HepG2 (cell line): ENCODE data around the gene KIF2C. TPM values are rescaled to one million over a fixed set of nuclear protein-coding genes. Genes with fewer than 3 reads are reported as not detected.
A peak's percentile ranks its signal among the peaks of the same experiment; 100 is the strongest.

Experiments
- CREB1 ChIP-seq, 2 experiments: fragments of 450-650 bp in 1 of 2; IDR thresholded peaks; 2 replicates each; pipeline ENCODE4 v1.6.1; 2016 to 2017; ENCODE audit warnings: control low read depth in 1 of 2, mild to moderate bottlenecking in 1 of 2, missing compliant biosample characterization in 1 of 2, missing genetic modification characterization in 1 of 2
- DNMT3B ChIP-seq: conservative IDR thresholded peaks from 2 replicates; pipeline ENCODE4 v1.6.1; 2016; ENCODE audit warnings: missing biosample characterization, control low read depth
- ELF1 ChIP-seq: sonication (generic); formaldehyde crosslinking; IDR thresholded peaks from 2 replicates; pipeline ENCODE4 v1.4.0; 2020; ENCODE audit warnings: missing genetic modification reagents
- HIVEP1 ChIP-seq: sonication (generic); formaldehyde crosslinking; IDR thresholded peaks from 2 replicates; pipeline ENCODE4 v1.4.0; 2020; ENCODE audit warnings: mild to moderate bottlenecking, missing genetic modification reagents
- HOXD1 ChIP-seq: sonication (generic); formaldehyde crosslinking; IDR thresholded peaks from 2 replicates; pipeline ENCODE4 v1.5.0; 2020; ENCODE audit warnings: missing genetic modification reagents
- PRPF4 ChIP-seq: fragments of 200-400 bp; formaldehyde crosslinking; IDR thresholded peaks from 2 replicates; pipeline ENCODE4 v1.6.1; 2016; ENCODE audit warnings: low read length, low read depth; ENCODE audit not compliant: poor library complexity, severe bottlenecking
- RCOR2 ChIP-seq: IDR thresholded peaks from 2 replicates; pipeline ENCODE4 v1.6.1; 2016; ENCODE audit warnings: missing biosample characterization, missing genetic modification reagents
- TAF1 ChIP-seq: sonication (generic); formaldehyde crosslinking; IDR thresholded peaks from 2 replicates; pipeline ENCODE4 v1.4.0; 2020; ENCODE audit warnings: missing genetic modification reagents
- TBX3 ChIP-seq: fragments of 450-650 bp; IDR thresholded peaks from 2 replicates; pipeline ENCODE4 v1.6.1; 2017; ENCODE audit warnings: antibody characterized with exemption, mild to moderate bottlenecking, inconsistent platforms, borderline replicate concordance
- ZNF337 ChIP-seq: sonication (generic); formaldehyde crosslinking; IDR thresholded peaks from 2 replicates; pipeline ENCODE4 v1.5.1; 2020; ENCODE audit warnings: missing genetic modification reagents, low read depth, mild to moderate bottlenecking, borderline replicate concordance
- ZNF446 ChIP-seq: sonication (generic); formaldehyde crosslinking; IDR thresholded peaks from 2 replicates; pipeline ENCODE4 v1.5.0; 2020; ENCODE audit warnings: mild to moderate bottlenecking, missing genetic modification reagents
- ZNF558 ChIP-seq: sonication (generic); formaldehyde crosslinking; IDR thresholded peaks from 2 replicates; pipeline ENCODE4 v1.9.0; 2022; ENCODE audit warnings: mild to moderate bottlenecking, missing genetic modification reagents, borderline replicate concordance
- ZSCAN30 ChIP-seq: sonication (generic); formaldehyde crosslinking; IDR thresholded peaks from 2 replicates; pipeline ENCODE4 v1.5.0; 2020; ENCODE audit warnings: mild to moderate bottlenecking, missing genetic modification reagents
- polyA plus RNA-seq, 8 experiments: library from polyadenylated mRNA; depleted of rRNA in 3 of 8; stranded (reverse) in 7 of 8; unstranded in 1 of 8; fragments of >200 nt; fragmentation: Illumina TruSeq in 4 of 8; extraction: Trizol in 4 of 8; gene quantifications; 2 replicates each; pipeline versions ENCODE4 v1.2.1 to v1.2.3, GENCODE V29; 2011 to 2016; ENCODE audit warnings: low read depth in 4 of 8, missing spikeins in 1 of 8, mixed read lengths in 1 of 8; ENCODE audit not compliant: insufficient read depth in 1 of 8
- total RNA-seq, 5 experiments: library from RNA; depleted of rRNA; stranded (reverse); fragments of >200 nt; fragmentation: Illumina TruSeq; extraction: Trizol; gene quantifications; 2 replicates each; pipeline ENCODE4 v1.2.3, GENCODE V29; 2016; ENCODE audit warnings: low read depth in 1 of 5
- TF ChIP-seq, protein P1 (sequence below): sonication (generic); formaldehyde crosslinking; IDR thresholded peaks from 2 replicates; pipeline ENCODE4 v1.5.1; 2020; ENCODE audit warnings: mild to moderate bottlenecking, missing genetic modification reagents
- TF ChIP-seq, protein P2 (sequence below): sonication (generic); formaldehyde crosslinking; IDR thresholded peaks from 2 replicates; pipeline ENCODE4 v1.5.0; 2020; ENCODE audit warnings: mild to moderate bottlenecking, missing genetic modification reagents, borderline replicate concordance
- TF ChIP-seq, protein P3 (sequence below): sonication (generic); formaldehyde crosslinking; IDR thresholded peaks from 2 replicates; pipeline ENCODE4 v1.4.0; 2020; ENCODE audit warnings: low read depth, mild to moderate bottlenecking, missing genetic modification reagents
- TF ChIP-seq, protein P4 (sequence below): sonication (generic); formaldehyde crosslinking; IDR thresholded peaks from 2 replicates; pipeline ENCODE4 v1.5.0; 2020; ENCODE audit warnings: missing genetic modification reagents
- TF ChIP-seq, protein P5 (sequence below): sonication (generic); formaldehyde crosslinking; IDR thresholded peaks from 2 replicates; pipeline ENCODE4 v1.5.0; 2020; ENCODE audit warnings: missing genetic modification reagents, mild to moderate bottlenecking, borderline replicate concordance

The KIF2C gene
- total and polyA plus RNA-seq, 2 of the 13 experiments (the other 11 are each of a cell fraction or from before 2014, with no cell fraction given): 29.7 to 53.7 TPM

DNA sequence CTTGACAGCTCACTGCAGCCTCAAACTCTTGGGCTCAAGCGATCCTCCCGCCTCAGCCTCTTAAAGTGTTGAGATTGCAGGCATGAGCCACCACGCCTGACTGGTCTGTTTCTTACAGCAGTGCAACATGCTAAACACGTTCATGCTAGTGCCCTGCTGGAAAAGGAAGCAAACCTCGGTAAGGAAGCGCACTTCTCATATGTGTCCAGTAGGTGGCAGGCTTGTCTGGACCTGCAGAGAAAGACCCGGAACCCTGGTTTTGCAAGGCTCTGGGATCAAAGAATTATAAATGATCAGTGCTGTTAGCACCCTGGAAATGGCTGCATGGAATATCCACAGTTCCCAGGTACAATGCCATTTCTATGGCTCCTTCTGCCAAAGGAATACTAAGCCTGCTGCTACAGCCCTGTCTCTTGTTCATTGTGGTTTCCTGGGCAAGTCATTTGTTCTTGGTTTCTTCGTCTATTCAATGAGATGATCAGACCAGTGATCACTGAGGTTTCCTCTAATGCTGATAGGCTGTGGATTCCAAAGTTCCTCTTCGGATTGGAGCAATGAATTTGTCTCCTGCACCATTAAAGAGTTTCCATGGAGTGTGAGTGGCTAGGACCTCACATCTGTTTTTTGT lies 24.6 kb upstream of the KIF2C start (continued):
- TF ChIP-seq, protein P1, sequence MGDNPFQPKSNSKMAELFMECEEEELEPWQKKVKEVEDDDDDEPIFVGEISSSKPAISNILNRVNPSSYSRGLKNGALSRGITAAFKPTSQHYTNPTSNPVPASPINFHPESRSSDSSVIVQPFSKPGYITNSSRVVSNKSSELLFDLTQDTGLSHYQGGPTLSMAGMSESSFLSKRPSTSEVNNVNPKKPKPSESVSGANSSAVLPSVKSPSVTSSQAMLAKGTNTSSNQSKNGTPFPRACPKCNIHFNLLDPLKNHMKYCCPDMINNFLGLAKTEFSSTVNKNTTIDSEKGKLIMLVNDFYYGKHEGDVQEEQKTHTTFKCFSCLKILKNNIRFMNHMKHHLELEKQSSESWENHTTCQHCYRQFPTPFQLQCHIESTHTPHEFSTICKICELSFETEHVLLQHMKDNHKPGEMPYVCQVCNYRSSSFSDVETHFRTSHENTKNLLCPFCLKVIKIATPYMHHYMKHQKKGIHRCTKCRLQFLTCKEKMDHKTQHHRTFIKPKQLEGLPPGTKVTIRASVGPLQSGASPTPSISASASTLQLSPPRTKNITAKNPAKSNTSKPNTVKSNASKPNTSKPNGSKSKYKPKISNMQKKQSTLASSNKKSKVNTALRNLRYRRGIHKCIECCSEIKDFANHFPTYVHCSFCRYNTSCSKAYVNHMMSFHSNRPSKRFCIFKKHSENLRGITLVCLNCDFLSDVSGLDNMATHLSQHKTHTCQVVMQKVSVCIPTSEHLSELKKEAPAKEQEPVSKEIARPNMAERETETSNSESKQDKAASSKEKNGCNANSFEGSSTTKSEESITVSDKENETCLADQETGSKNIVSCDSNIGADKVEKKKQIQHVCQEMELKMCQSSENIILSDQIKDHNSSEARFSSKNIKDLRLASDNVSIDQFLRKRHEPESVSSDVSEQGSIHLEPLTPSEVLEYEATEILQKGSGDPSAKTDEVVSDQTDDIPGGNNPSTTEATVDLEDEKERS (CRISPR knock-in tag): no peak
- TF ChIP-seq ZNF558 (CRISPR knock-in tag) (no peak), HIVEP1 (CRISPR knock-in tag) (no peak), ZSCAN30 (CRISPR knock-in tag) (no peak), DNMT3B (CRISPR knock-in tag) (no peak), HOXD1 (no peak), CREB1 (IDR thresholded peaks at IDR 0.05) (no peak), CREB1 (CRISPR knock-in tag; IDR thresholded peaks at IDR 0.05) (peak; percentile 18; the same call in 1 of the 2 replicates), ZNF446 (no peak), ELF1 (CRISPR knock-in tag) (peak; percentile 57; the same call in 1 of the 2 replicates), ZNF337 (CRISPR knock-in tag) (no peak), TAF1 (CRISPR knock-in tag) (no peak), TBX3 (no peak), PRPF4 (no peak), RCOR2 (CRISPR knock-in tag) (no peak)
- TF ChIP-seq, protein P2, sequence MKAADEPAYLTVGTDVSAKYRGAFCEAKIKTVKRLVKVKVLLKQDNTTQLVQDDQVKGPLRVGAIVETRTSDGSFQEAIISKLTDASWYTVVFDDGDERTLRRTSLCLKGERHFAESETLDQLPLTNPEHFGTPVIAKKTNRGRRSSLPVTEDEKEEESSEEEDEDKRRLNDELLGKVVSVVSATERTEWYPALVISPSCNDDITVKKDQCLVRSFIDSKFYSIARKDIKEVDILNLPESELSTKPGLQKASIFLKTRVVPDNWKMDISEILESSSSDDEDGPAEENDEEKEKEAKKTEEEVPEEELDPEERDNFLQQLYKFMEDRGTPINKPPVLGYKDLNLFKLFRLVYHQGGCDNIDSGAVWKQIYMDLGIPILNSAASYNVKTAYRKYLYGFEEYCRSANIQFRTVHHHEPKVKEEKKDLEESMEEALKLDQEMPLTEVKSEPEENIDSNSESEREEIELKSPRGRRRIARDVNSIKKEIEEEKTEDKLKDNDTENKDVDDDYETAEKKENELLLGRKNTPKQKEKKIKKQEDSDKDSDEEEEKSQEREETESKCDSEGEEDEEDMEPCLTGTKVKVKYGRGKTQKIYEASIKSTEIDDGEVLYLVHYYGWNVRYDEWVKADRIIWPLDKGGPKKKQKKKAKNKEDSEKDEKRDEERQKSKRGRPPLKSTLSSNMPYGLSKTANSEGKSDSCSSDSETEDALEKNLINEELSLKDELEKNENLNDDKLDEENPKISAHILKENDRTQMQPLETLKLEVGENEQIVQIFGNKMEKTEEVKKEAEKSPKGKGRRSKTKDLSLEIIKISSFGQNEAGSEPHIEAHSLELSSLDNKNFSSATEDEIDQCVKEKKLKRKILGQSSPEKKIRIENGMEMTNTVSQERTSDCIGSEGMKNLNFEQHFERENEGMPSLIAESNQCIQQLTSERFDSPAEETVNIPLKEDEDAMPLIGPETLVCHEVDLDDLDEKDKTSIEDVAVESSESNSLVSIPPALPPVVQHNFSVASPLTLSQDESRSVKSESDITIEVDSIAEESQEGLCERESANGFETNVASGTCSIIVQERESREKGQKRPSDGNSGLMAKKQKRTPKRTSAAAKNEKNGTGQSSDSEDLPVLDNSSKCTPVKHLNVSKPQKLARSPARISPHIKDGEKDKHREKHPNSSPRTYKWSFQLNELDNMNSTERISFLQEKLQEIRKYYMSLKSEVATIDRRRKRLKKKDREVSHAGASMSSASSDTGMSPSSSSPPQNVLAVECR: peak; percentile 31; the same call in 1 of the 2 replicates
- TF ChIP-seq, protein P3, sequence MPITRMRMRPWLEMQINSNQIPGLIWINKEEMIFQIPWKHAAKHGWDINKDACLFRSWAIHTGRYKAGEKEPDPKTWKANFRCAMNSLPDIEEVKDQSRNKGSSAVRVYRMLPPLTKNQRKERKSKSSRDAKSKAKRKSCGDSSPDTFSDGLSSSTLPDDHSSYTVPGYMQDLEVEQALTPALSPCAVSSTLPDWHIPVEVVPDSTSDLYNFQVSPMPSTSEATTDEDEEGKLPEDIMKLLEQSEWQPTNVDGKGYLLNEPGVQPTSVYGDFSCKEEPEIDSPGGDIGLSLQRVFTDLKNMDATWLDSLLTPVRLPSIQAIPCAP (CRISPR knock-in tag): no peak
- TF ChIP-seq, protein P4, sequence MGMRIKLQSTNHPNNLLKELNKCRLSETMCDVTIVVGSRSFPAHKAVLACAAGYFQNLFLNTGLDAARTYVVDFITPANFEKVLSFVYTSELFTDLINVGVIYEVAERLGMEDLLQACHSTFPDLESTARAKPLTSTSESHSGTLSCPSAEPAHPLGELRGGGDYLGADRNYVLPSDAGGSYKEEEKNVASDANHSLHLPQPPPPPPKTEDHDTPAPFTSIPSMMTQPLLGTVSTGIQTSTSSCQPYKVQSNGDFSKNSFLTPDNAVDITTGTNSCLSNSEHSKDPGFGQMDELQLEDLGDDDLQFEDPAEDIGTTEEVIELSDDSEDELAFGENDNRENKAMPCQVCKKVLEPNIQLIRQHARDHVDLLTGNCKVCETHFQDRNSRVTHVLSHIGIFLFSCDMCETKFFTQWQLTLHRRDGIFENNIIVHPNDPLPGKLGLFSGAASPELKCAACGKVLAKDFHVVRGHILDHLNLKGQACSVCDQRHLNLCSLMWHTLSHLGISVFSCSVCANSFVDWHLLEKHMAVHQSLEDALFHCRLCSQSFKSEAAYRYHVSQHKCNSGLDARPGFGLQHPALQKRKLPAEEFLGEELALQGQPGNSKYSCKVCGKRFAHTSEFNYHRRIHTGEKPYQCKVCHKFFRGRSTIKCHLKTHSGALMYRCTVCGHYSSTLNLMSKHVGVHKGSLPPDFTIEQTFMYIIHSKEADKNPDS (CRISPR knock-in tag): 0 out of 2 replicates have a peak, but pooled peaks have one; percentile 37
- TF ChIP-seq, protein P5, sequence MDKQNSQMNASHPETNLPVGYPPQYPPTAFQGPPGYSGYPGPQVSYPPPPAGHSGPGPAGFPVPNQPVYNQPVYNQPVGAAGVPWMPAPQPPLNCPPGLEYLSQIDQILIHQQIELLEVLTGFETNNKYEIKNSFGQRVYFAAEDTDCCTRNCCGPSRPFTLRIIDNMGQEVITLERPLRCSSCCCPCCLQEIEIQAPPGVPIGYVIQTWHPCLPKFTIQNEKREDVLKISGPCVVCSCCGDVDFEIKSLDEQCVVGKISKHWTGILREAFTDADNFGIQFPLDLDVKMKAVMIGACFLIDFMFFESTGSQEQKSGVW (CRISPR knock-in tag): no peak
